HepG2 (cell line): ENCODE measurements around the gene TPR. TPM values are rescaled to one million over a fixed set of nuclear protein-coding genes. Genes with fewer than 3 reads are reported as not detected.

ENCODE experiments used
- ATAC-seq: fragments of 200-7000 bp; cut with Tn5 transposase; 3 replicates; pipeline ENCODE4 v1.9.1; 2020; ENCODE audit warnings: mild to moderate bottlenecking, moderate library complexity
- BruUV-seq: library from RNA; stranded (reverse); fragments of 400-500 nt; replicated peaks from 2 replicates; lab custom pipeline; 2021; lab: Mats Ljungman, UMichigan
- CTCF ChIA-PET: fragments of 300-600 bp; formaldehyde crosslinking; extraction: SDS; loops from one replicate; lab custom pipeline; 2021; ENCODE audit warnings: low total read pairs, inconsistent platforms, low intra/inter-chr PET ratio; lab: Yijun Ruan, JAX
- POLR2A ChIA-PET: fragments of 350-600 bp; sonication (Branson Sonifier 250); formaldehyde crosslinking; loops from one replicate; lab custom pipeline; 2020; ENCODE audit warnings: antibody characterized with exemption, inconsistent platforms; lab: Yijun Ruan, JAX
- DNase-seq: peaks from one replicate; pipeline ENCODE4 v3.0.0-alpha.2; 2015; ENCODE audit warnings: low spot score
- FAIRE-seq: peaks from 3 replicates; lab custom pipeline; 2011; peaks lifted over from hg19 to GRCh38; lab: Jason Lieb, UNC
- H2AFZ ChIP-seq: one replicate; pipeline ENCODE4 v1.6.1; 2011; ENCODE audit warnings: low read length, inconsistent platforms
- H3K27ac ChIP-seq: fragments of 300-600 bp; 3 replicates; pipeline ENCODE4 v1.8.0; 2011; ENCODE audit warnings: mixed run types, mild to moderate bottlenecking, mixed read lengths, low read length, inconsistent platforms; ENCODE audit not compliant: insufficient read depth; ENCODE audit errors: extremely low read length
- H3K27me3 ChIP-seq, 2 experiments: fragments of 200-600 bp in 1 of 2; 2 replicates in 1 of 2; 3 replicates in 1 of 2; pipeline versions ENCODE4 v1.6.0 to v1.8.0; 2011; ENCODE audit warnings: low read length in 2 of 2, mild to moderate bottlenecking in 2 of 2, moderate library complexity in 2 of 2, inconsistent platforms in 1 of 2; ENCODE audit not compliant: insufficient read depth in 2 of 2, control insufficient read depth in 1 of 2
- H3K36me3 ChIP-seq, 2 experiments: fragments of 200-600 bp in 1 of 2; replicated peaks in 1 of 2; 2 replicates in 1 of 2; 3 replicates in 1 of 2; pipeline versions ENCODE4 v1.5.1 to v1.8.0; 2011; ENCODE audit warnings: low read length in 2 of 2, inconsistent platforms in 1 of 2; ENCODE audit not compliant: insufficient read depth in 2 of 2, control insufficient read depth in 1 of 2
- H3K4me1 ChIP-seq: 2 replicates; pipeline ENCODE4 v1.5.1; 2012; ENCODE audit warnings: low read length, inconsistent platforms; ENCODE audit not compliant: insufficient read depth
- H3K4me2 ChIP-seq: 2 replicates; pipeline ENCODE4 v1.6.0; 2011; ENCODE audit warnings: low read depth, low read length, inconsistent platforms
- H3K4me3 ChIP-seq, 3 experiments: fragments of 200-600 bp in 1 of 3; sonication (generic), shearing (Covaris generic) in 1 of 3; replicated peaks in 1 of 3; 2 replicates each; pipeline ENCODE4 v1.5.1; 2011 to 2016; ENCODE audit warnings: low read length in 3 of 3, inconsistent platforms in 2 of 3, low read depth in 2 of 3, mild to moderate bottlenecking in 2 of 3, control low read depth in 1 of 3, mixed read lengths in 1 of 3; ENCODE audit not compliant: insufficient read depth in 1 of 3
- H3K79me2 ChIP-seq: one replicate; pipeline ENCODE4 v1.6.1; 2011; ENCODE audit warnings: low read length, inconsistent platforms; ENCODE audit not compliant: insufficient read depth
- H3K9ac ChIP-seq: 2 replicates; pipeline ENCODE4 v1.6.0; 2011; ENCODE audit warnings: mild to moderate bottlenecking, low read depth, low read length, inconsistent platforms; ENCODE audit not compliant: insufficient read depth
- H3K9me3 ChIP-seq: 2 replicates; pipeline ENCODE4 v1.5.1; 2012; ENCODE audit warnings: mild to moderate bottlenecking, low read length
- H4K20me1 ChIP-seq: 2 replicates; pipeline ENCODE4 v1.6.0; 2011; ENCODE audit warnings: inconsistent platforms, mild to moderate bottlenecking, low read length, moderate library complexity; ENCODE audit not compliant: insufficient read depth
- ATF2 ChIP-seq: sonication (generic); formaldehyde crosslinking; IDR thresholded peaks from 2 replicates; pipeline ENCODE4 v1.4.0; 2020; ENCODE audit warnings: missing genetic modification reagents
- CENPX ChIP-seq: sonication (generic); formaldehyde crosslinking; IDR thresholded peaks from 2 replicates; pipeline ENCODE4 v1.9.0; 2021; ENCODE audit warnings: mild to moderate bottlenecking, missing genetic modification reagents, moderate library complexity
- IRF1 ChIP-seq: sonication (generic); formaldehyde crosslinking; IDR thresholded peaks from 2 replicates; pipeline ENCODE4 v1.4.0; 2020; ENCODE audit warnings: low read depth, mild to moderate bottlenecking, missing genetic modification reagents
- MXD4 ChIP-seq: IDR thresholded peaks from 2 replicates; pipeline ENCODE4 v1.6.1; 2016; ENCODE audit warnings: mild to moderate bottlenecking, missing biosample characterization, missing genetic modification reagents
- PAX8 ChIP-seq: sonication (generic); formaldehyde crosslinking; IDR thresholded peaks from 2 replicates; pipeline ENCODE4 v1.8.0; 2022; ENCODE audit warnings: mild to moderate bottlenecking, missing genetic modification reagents, borderline replicate concordance
- POGZ ChIP-seq: sonication (generic); formaldehyde crosslinking; IDR thresholded peaks from 2 replicates; pipeline ENCODE4 v1.4.0; 2020; ENCODE audit warnings: mild to moderate bottlenecking, missing genetic modification reagents
- SMAD3 ChIP-seq: sonication (generic); formaldehyde crosslinking; IDR thresholded peaks from 2 replicates; pipeline ENCODE4 v1.4.0; 2020; ENCODE audit warnings: missing genetic modification reagents
- TCF12 ChIP-seq, 2 experiments: fragments of 450-650 bp in 1 of 2; sonication (generic) in 1 of 2; formaldehyde crosslinking in 1 of 2; IDR thresholded peaks; 2 replicates each; pipeline versions ENCODE4 v1.6.1 to v1.8.0; 2017 to 2022; ENCODE audit warnings: antibody characterized with exemption in 1 of 2, mild to moderate bottlenecking in 1 of 2, missing genetic modification reagents in 1 of 2, moderate library complexity in 1 of 2
- TOPORS ChIP-seq: sonication (generic); formaldehyde crosslinking; IDR thresholded peaks from 2 replicates; pipeline ENCODE4 v1.8.0; 2023; ENCODE audit warnings: mild to moderate bottlenecking, missing genetic modification reagents
- ZBTB40 ChIP-seq, 2 experiments: fragments of 450-650 bp in 1 of 2; sonication (generic) in 1 of 2; formaldehyde crosslinking in 1 of 2; IDR thresholded peaks; 2 replicates each; pipeline versions ENCODE4 v1.6.1 to v1.8.0; 2016 to 2022; ENCODE audit warnings: antibody characterized with exemption in 1 of 2, mild to moderate bottlenecking in 1 of 2, missing genetic modification reagents in 1 of 2
- ZKSCAN5 ChIP-seq: sonication (generic); formaldehyde crosslinking; IDR thresholded peaks from 2 replicates; pipeline ENCODE4 v1.5.1; 2020; ENCODE audit warnings: mild to moderate bottlenecking, missing genetic modification reagents
- ZNF230 ChIP-seq: sonication (generic); formaldehyde crosslinking; IDR thresholded peaks from 2 replicates; pipeline ENCODE4 v1.4.0; 2020; ENCODE audit warnings: mild to moderate bottlenecking, missing genetic modification reagents
- WGBS: methylation state at CpG from one replicate; pipeline ENCODE4 v1.1.6; 2017; ENCODE audit warnings: low lambda C conversion rate; 5-methylcytosine and 5-hydroxymethylcytosine counted together
- in situ Hi-C: cut with HindIII; loops from 2 replicates; pipeline ENCODE4 v1.10.0; 2017; ENCODE audit warnings: low pct_unique_long_range_greater_than_20kb; ENCODE audit not compliant: extremely low pct_ligation_motif_present
- intact Hi-C: fragments of 100-400 bp; cut with micrococcal nuclease; formaldehyde crosslinking; loops from one replicate; pipeline ENCODE4 v1.10.0; 2022; ENCODE audit not compliant: unreplicated experiment
- polyA plus RNA-seq, 8 experiments: library from polyadenylated mRNA; depleted of rRNA in 3 of 8; stranded (reverse) in 7 of 8; unstranded in 1 of 8; fragments of >200 nt; fragmentation: Illumina TruSeq in 4 of 8; extraction: Trizol in 4 of 8; gene quantifications; 2 replicates each; pipeline versions ENCODE4 v1.2.1 to v1.2.3, GENCODE V29; 2011 to 2016; ENCODE audit warnings: low read depth in 4 of 8, missing spikeins in 1 of 8, mixed read lengths in 1 of 8; ENCODE audit not compliant: insufficient read depth in 1 of 8
- total RNA-seq, 5 experiments: library from RNA; depleted of rRNA; stranded (reverse); fragments of >200 nt; fragmentation: Illumina TruSeq; extraction: Trizol; gene quantifications; 2 replicates each; pipeline ENCODE4 v1.2.3, GENCODE V29; 2016; ENCODE audit warnings: low read depth in 1 of 5

The TPR gene
- total and polyA plus RNA-seq, 2 of the 13 experiments (the other 11 are each of a cell fraction or from before 2014, with no cell fraction given): 78.9 to 81.7 TPM

- ATAC-seq: no peak
- Histone ChIP-seq H3K4me3 (no peak overlapping the region), H3K9me3 (no peaks in the 10 kb centered on the region), H4K20me1 (no peaks in the 10 kb centered on the region), H3K79me2 (no peaks in the 10 kb centered on the region), H3K4me2 (no peak overlapping the region), H3K9ac (no peak overlapping the region), H3K4me1 (peaks cover 6% of the 10 kb centered on the region; the same call in 1 of the 2 replicates), H2AFZ (no peak overlapping the region)
- no TSS peak for BruUV-seq
- ChIA-PET CTCF (no interaction called here), POLR2A (no interaction called here)
- in situ Hi-C loops: no loop called here
- no peak for FAIRE-seq
- intact Hi-C loops: no loop called here
- DNase-seq: no peak
- TF ChIP-seq TCF12 (IDR thresholded peaks at IDR 0.05) (no peak), TCF12 (CRISPR knock-in tag; IDR thresholded peaks at IDR 0.05) (no peak), PAX8 (no peak), ZBTB40 (IDR thresholded peaks at IDR 0.05) (no peak), ZBTB40 (CRISPR knock-in tag; IDR thresholded peaks at IDR 0.05) (no peak), SMAD3 (no peak), TOPORS (CRISPR knock-in tag) (no peak), ZNF230 (no peak), CENPX (CRISPR knock-in tag) (no peak), ZKSCAN5 (CRISPR knock-in tag) (no peak), ATF2 (CRISPR knock-in tag) (no peak), IRF1 (no peak), MXD4 (CRISPR knock-in tag) (no peak), POGZ (CRISPR knock-in tag) (no peak)
- TF ChIP-seq, all 625 proteins: peak for 0
- Histone ChIP-seq H3K27ac (no peak overlapping the region), H3K27me3 (peaks cover 0 to 3% of the 10 kb centered on the region in 2 experiments; a peak in 1 of 5 replicates), H3K36me3 (no peaks in the 10 kb centered on the region)
- 38% methylated on average over 3 of the region's 3 CpGs for WGBS
These were observed 77.5 kb downstream of the TPR start for GRCh38 chr1:186297439-186298045.
